ENCODE measurements around the gene GRK3.
"Not testable (repeated sequence)": the region's sequence is repeated elsewhere in the genome, so short reads cannot be mapped to it uniquely, and the experiment has no call there.

The GRK3 gene

GRCh38 chr22:25564320-25564978 is at the start of gene GRK3:
GRK3 (plus strand) TSS chr22:25564675; CDS start chr22:25565041, 366 bp downstream.
- peak in 1 of 2 donors; percentile 19 for DNase-seq (ENCODE audit: low read depth in 2 of 2, low spot score in 1 of 2)

- DNase-seq (ENCODE audit: low read depth in 2 of 2, low spot score in 1 of 2) = no peak
Measured at GRCh38 chr22:25518000-25518663, 46.3 kb upstream of the GRK3 start.

GRCh38 chr22:25525376-25525775 is 39.1 kb upstream of the GRK3 start:
- DNase-seq (ENCODE audit: low read depth in 2 of 2, low spot score in 1 of 2) = no peak

- DNase-seq (ENCODE audit: low read depth in 2 of 2, low spot score in 1 of 2) = not testable (repeated sequence)
Measured at GRCh38 chr22:25525804-25526584, 38.5 kb upstream of the GRK3 start.

GRCh38 chr22:25527016-25527415 is 37.5 kb upstream of the GRK3 start:
- not testable (repeated sequence) for DNase-seq (ENCODE audit: low read depth in 2 of 2, low spot score in 1 of 2)

- not testable (repeated sequence) for DNase-seq (ENCODE audit: low read depth in 2 of 2, low spot score in 1 of 2)
Measured at GRCh38 chr22:25528068-25528467, 36.4 kb upstream of the GRK3 start.

- not testable (repeated sequence) for DNase-seq (ENCODE audit: low read depth in 2 of 2, low spot score in 1 of 2)
Measured at GRCh38 chr22:25529059-25529458, 35.4 kb upstream of the GRK3 start.

GRCh38 chr22:25529541-25530137 is 34.8 kb upstream of the GRK3 start:
- not testable (repeated sequence) for DNase-seq (ENCODE audit: low read depth in 2 of 2, low spot score in 1 of 2)

GRCh38 chr22:25531677-25532076 is 32.8 kb upstream of the GRK3 start:
- DNase-seq (ENCODE audit: low read depth in 2 of 2, low spot score in 1 of 2) = not testable (repeated sequence)

GRCh38 chr22:25534724-25535123 is 29.8 kb upstream of the GRK3 start:
- DNase-seq (ENCODE audit: low read depth in 2 of 2, low spot score in 1 of 2) = no peak

- no peak for DNase-seq (ENCODE audit: low read depth in 2 of 2, low spot score in 1 of 2)
Measured at GRCh38 chr22:25536589-25536988, 27.9 kb upstream of the GRK3 start.

- DNase-seq (ENCODE audit: low read depth in 2 of 2, low spot score in 1 of 2) = no peak
Measured at GRCh38 chr22:25540166-25540907, 24.1 kb upstream of the GRK3 start.

- DNase-seq (ENCODE audit: low read depth in 2 of 2, low spot score in 1 of 2) = no peak
Measured at GRCh38 chr22:25540908-25541660, 23.4 kb upstream of the GRK3 start.

- DNase-seq (ENCODE audit: low read depth in 2 of 2, low spot score in 1 of 2) = no peak
Measured at GRCh38 chr22:25542191-25542590, 22.3 kb upstream of the GRK3 start.

GRCh38 chr22:25542720-25543402 is 21.6 kb upstream of the GRK3 start:
- DNase-seq (ENCODE audit: low read depth in 2 of 2, low spot score in 1 of 2) = no peak

GRCh38 chr22:25545146-25545545 is 19.3 kb upstream of the GRK3 start:
- DNase-seq (ENCODE audit: low read depth in 2 of 2, low spot score in 1 of 2) = no peak

GRCh38 chr22:25545672-25546071 is 18.8 kb upstream of the GRK3 start:
- no peak for DNase-seq (ENCODE audit: low read depth in 2 of 2, low spot score in 1 of 2)

- no peak for DNase-seq (ENCODE audit: low read depth in 2 of 2, low spot score in 1 of 2)
Measured at GRCh38 chr22:25546242-25546641, 18.2 kb upstream of the GRK3 start.

- DNase-seq (ENCODE audit: low read depth in 2 of 2, low spot score in 1 of 2) = no peak
Measured at GRCh38 chr22:25546751-25547150, 17.7 kb upstream of the GRK3 start.

Measured in stimulated activated CD8-positive, alpha-beta memory T cell treated with anti-CD3 and anti-CD28 coated beads, Interleukin-4, amount 100 ng/mL, for 1 hour (primary cell).